Tibial artery (tissue), 4 donors: ENCODE data around the gene CKS1B.

ENCODE experiments used
- DNase-seq, 2 donors: peaks; one replicate each; pipeline ENCODE4 v3.0.0-alpha.2; 2019
- H3K27ac ChIP-seq, 2 donors: fragments of 200-600 bp; sonication (generic) in 1 of 2; 1 replicate in 1 of 2; 2 replicates in 1 of 2; pipeline ENCODE4 v1.5.1; 2018 to 2019; ENCODE audit warnings: mild to moderate bottlenecking in 1 of 2
- H3K27me3 ChIP-seq, 2 donors: fragments of 200-600 bp; sonication (generic) in 1 of 2; one replicate each; pipeline versions ENCODE4 v1.5.1 to v1.6.0; 2016 to 2019
- H3K36me3 ChIP-seq, 3 donors: fragments of 200-600 bp; sonication (generic) in 2 of 3; one replicate each; pipeline ENCODE4 v1.5.1; 2016 to 2019; ENCODE audit warnings: mild to moderate bottlenecking in 2 of 3
- H3K4me1 ChIP-seq, 4 donors: fragments of 200-600 bp; sonication (generic) in 2 of 4; 1 replicate in 3 of 4; 2 replicates in 1 of 4; pipeline ENCODE4 v1.5.1; 2016 to 2019
- H3K4me3 ChIP-seq, 2 donors: fragments of 200-600 bp; sonication (generic) in 1 of 2; 1 replicate in 1 of 2; 2 replicates in 1 of 2; pipeline ENCODE4 v1.5.1; 2018 to 2019; ENCODE audit warnings: mild to moderate bottlenecking in 2 of 2
- H3K9me3 ChIP-seq, 3 donors: fragments of 200-600 bp; sonication (generic) in 1 of 3; one replicate each; pipeline ENCODE4 v1.5.1; 2016 to 2019
- intact Hi-C: fragments of 100-400 bp; cut with DNase I; formaldehyde crosslinking; loops from one replicate; pipeline ENCODE4 v1.15.0; 2023; ENCODE audit warnings: low total_unique reads
- TF ChIP-seq, protein P1 (sequence below), 2 experiments: fragments of 200-600 bp in 1 of 2; fragments of 450-650 bp in 1 of 2; IDR thresholded peaks; one replicate each; pipeline ENCODE4 v1.5.1; 2017 to 2019; ENCODE audit warnings: antibody characterized with exemption in 2 of 2, mild to moderate bottlenecking in 1 of 2, moderate library complexity in 1 of 2

CKS1B gene

DNA sequence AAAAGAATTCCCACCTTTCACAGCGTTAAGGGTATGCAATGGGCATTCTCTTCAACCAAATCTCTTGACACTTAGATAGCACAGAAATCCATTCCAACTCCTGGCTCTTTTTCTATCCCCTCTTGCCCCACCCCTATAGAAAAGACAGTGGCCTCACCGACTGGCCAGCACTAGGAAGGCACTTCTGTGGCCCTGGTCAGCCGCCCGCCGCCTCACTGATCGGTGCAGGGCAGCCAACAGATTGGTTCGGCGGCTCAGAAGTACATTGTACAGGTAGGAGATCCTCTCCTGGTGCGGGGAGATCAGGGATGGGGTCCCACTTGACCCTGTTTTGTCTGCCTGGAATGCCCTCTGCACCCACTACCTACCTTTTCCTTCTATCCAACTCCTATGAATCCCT is 49.8 kb downstream of the CKS1B start:
- Histone ChIP-seq H3K27me3 (no peaks in the 10 kb centered on the region), H3K4me3 (no peak overlapping the region), H3K9me3 (no peaks in the 10 kb centered on the region), H3K27ac (no peak overlapping the region), H3K36me3 (no peaks in the 10 kb centered on the region), H3K4me1 (no peaks in the 10 kb centered on the region)
- TF ChIP-seq, protein P1, sequence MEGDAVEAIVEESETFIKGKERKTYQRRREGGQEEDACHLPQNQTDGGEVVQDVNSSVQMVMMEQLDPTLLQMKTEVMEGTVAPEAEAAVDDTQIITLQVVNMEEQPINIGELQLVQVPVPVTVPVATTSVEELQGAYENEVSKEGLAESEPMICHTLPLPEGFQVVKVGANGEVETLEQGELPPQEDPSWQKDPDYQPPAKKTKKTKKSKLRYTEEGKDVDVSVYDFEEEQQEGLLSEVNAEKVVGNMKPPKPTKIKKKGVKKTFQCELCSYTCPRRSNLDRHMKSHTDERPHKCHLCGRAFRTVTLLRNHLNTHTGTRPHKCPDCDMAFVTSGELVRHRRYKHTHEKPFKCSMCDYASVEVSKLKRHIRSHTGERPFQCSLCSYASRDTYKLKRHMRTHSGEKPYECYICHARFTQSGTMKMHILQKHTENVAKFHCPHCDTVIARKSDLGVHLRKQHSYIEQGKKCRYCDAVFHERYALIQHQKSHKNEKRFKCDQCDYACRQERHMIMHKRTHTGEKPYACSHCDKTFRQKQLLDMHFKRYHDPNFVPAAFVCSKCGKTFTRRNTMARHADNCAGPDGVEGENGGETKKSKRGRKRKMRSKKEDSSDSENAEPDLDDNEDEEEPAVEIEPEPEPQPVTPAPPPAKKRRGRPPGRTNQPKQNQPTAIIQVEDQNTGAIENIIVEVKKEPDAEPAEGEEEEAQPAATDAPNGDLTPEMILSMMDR (IDR thresholded peaks at IDR 0.05): no peak
- intact Hi-C loops: no loop called here
- no peak for DNase-seq

DNA sequence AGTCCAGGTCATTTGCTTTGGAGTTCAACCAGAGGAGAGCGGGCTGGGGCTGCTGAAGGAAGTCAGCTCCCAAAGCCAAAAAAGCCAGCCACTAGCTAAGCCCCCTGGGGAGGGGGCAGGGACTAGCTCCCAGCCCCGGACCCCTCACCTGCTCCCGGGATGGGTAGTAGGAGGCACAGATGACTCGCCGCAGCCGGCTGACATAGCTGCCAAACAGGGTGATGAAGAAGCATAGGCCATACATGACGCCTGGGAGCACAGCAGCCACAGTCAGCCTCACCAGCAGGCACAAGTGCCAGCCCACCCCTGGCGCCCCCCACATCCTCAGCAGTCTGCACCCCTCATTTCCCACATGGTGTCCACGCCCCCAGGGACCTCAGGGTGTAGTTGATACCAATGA is 51.7 kb downstream of the CKS1B start:
- no peaks in the 10 kb centered on the region for H3K36me3 ChIP-seq
- H3K4me3 ChIP-seq: no peak overlapping the region
- H3K27me3 ChIP-seq: no peaks in the 10 kb centered on the region
- no peaks in the 10 kb centered on the region for H3K4me1 ChIP-seq
- H3K27ac ChIP-seq: no peak overlapping the region
- intact Hi-C loops: no loop called here
- no peak for DNase-seq
- TF ChIP-seq, protein P1 (IDR thresholded peaks at IDR 0.05): no peak
- no peaks in the 10 kb centered on the region for H3K9me3 ChIP-seq

DNA sequence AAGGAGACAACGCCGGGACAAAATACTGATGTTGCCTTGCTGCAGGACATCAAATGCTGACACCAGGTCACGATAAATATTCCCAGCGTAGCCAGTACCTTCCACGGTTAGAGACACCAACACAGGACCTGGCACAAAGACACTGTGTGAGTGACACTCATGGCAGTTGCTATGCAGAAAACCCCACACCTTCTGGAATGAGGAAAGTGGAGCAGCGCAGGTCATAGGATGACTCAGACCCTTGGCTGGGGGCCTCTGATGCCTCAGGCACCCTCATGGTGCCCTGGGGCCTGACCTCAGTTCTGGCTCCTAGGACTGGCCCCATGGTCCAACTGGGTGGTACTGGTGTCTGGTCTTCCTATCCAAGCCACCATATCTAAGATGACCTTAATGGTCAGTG is 52.1 kb downstream of the CKS1B start:
- intact Hi-C loops: no loop called here
- Histone ChIP-seq H3K4me3 (no peak overlapping the region), H3K9me3 (no peaks in the 10 kb centered on the region), H3K36me3 (no peaks in the 10 kb centered on the region), H3K27me3 (no peaks in the 10 kb centered on the region), H3K4me1 (no peaks in the 10 kb centered on the region), H3K27ac (no peak overlapping the region)
- no peak for DNase-seq
- TF ChIP-seq, protein P1 (IDR thresholded peaks at IDR 0.05): no peak
